Measurements from ENCODE around the gene GBF1. TPM values are rescaled to one million over a fixed set of nuclear protein-coding genes. Genes with fewer than 3 reads are reported as not detected.
A peak's percentile ranks its signal among the peaks of the same experiment; 100 is the strongest.

The GBF1 gene, protein sequence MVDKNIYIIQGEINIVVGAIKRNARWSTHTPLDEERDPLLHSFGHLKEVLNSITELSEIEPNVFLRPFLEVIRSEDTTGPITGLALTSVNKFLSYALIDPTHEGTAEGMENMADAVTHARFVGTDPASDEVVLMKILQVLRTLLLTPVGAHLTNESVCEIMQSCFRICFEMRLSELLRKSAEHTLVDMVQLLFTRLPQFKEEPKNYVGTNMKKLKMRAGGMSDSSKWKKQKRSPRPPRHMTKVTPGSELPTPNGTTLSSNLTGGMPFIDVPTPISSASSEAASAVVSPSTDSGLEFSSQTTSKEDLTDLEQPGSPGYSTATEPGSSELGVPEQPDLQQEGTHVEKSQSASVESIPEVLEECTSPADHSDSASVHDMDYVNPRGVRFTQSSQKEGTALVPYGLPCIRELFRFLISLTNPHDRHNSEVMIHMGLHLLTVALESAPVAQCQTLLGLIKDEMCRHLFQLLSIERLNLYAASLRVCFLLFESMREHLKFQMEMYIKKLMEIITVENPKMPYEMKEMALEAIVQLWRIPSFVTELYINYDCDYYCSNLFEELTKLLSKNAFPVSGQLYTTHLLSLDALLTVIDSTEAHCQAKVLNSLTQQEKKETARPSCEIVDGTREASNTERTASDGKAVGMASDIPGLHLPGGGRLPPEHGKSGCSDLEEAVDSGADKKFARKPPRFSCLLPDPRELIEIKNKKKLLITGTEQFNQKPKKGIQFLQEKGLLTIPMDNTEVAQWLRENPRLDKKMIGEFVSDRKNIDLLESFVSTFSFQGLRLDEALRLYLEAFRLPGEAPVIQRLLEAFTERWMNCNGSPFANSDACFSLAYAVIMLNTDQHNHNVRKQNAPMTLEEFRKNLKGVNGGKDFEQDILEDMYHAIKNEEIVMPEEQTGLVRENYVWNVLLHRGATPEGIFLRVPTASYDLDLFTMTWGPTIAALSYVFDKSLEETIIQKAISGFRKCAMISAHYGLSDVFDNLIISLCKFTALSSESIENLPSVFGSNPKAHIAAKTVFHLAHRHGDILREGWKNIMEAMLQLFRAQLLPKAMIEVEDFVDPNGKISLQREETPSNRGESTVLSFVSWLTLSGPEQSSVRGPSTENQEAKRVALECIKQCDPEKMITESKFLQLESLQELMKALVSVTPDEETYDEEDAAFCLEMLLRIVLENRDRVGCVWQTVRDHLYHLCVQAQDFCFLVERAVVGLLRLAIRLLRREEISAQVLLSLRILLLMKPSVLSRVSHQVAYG (N-terminal part only)
- polyA plus RNA-seq (2011; rRNA removed) (31.9 and 43.8 TPM in 2 replicates), polyA minus RNA-seq (2011; rRNA and poly(A)+ RNA removed) (93.0 and 115 TPM in 2 replicates)

DNA sequence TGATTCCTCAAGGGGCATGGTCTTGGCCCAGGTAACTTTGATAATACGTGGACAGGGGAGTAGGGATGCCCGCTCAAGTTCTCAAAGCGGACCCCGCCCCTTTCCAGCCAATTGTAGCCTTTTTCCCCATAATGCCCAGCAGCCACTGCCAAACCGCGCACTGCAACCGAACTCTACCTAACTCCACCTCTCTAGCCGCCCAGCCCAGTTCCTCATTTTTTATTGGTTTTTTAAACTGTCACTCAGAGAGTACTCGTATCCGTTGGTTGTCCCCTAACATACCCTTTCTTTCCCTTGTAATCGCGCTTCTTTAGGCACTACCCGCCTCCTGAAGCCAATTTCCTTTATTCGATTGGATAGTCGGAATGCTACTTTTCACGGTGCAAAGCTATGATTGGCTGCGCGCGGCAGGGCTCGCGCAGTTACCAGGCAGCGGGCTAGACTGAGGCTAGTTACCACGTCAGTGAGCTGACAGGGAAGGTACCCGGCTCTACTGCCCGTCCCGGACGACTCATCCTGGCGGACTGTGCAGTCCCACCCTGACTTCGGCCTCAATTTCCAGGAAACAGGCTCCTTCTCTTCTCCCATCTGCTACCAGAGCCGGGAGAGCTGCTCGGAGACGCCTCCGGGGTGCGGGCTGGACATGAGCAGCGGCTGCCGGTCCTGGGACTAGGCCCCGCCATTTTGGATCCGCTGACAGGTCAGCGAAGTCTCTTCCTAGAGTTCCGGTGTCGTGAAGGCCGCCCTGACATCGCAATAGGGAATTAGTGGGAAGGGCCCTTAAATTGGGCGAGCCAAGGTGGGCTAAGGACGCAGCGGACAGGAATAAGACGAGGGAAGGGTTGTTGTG is at the start of gene GBF1:
Gene GBF1, plus strand, starts transcription at position 451 of the 850 bp plus-strand sequence. CDS start 13,407 bp downstream, outside the sequence.
- peak within 1 kb of the TSS; percentile 100 for H3K4me3 ChIP-seq (ENCODE audit: low read depth, low read length)
- ChIA-PET CTCF (interaction anchor here (1.0 to 2.7 kb wide), 4 partner anchors 13 to 107 kb away, joined by 3 to 9 read pairs (median 3); no protein-coding TSS in a partner anchor), POLR2A (interaction anchor here (0.6 to 1.2 kb wide), 9 partner anchors 19 to 112 kb away, joined by 3 to 8 read pairs (median 3); partner anchors contain the start of gene ELOVL3)
- no peaks in the 10 kb centered on the region for H3K9me3 ChIP-seq (ENCODE audit: control insufficient read depth, insufficient read depth, low read length)
- TF ChIP-seq, protein P1, sequence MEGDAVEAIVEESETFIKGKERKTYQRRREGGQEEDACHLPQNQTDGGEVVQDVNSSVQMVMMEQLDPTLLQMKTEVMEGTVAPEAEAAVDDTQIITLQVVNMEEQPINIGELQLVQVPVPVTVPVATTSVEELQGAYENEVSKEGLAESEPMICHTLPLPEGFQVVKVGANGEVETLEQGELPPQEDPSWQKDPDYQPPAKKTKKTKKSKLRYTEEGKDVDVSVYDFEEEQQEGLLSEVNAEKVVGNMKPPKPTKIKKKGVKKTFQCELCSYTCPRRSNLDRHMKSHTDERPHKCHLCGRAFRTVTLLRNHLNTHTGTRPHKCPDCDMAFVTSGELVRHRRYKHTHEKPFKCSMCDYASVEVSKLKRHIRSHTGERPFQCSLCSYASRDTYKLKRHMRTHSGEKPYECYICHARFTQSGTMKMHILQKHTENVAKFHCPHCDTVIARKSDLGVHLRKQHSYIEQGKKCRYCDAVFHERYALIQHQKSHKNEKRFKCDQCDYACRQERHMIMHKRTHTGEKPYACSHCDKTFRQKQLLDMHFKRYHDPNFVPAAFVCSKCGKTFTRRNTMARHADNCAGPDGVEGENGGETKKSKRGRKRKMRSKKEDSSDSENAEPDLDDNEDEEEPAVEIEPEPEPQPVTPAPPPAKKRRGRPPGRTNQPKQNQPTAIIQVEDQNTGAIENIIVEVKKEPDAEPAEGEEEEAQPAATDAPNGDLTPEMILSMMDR (IDR thresholded peaks at IDR 0.05; ENCODE audit: low read depth, low read length) = no peak
- H3K27ac ChIP-seq (ENCODE audit: low read depth, low read length) = peak within 1 kb of the TSS; percentile 83
- peaks cover 6% of the 10 kb centered on the region for H3K27me3 ChIP-seq (ENCODE audit: control insufficient read depth, insufficient read depth, low read length)
- DNase-seq (ENCODE audit: low read depth, low spot score) = peak; percentile 99

DNA sequence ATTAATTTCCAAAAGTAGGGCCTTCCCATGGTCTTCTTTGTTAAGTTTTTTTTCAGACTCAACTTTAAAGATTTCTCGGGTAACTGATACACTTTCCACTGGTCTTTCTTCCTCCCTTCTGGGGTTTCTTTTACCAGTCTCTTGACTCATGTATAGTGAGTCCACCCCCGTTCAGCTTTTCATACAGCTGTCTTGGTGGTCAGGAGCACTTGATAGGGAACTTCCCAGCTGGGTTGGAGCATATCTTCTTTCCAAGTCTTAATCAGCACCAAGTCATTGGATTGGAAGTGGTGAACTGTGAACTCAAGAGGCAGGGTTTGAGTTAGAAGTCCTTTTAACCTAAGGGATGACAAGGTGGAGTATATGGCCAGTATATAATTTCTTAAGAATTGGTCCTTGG is 48.4 kb upstream of the GBF1 start:
- Histone ChIP-seq H3K27me3 (ENCODE audit: control insufficient read depth, insufficient read depth, low read length) (peaks cover 10% of the 10 kb centered on the region), H3K4me3 (ENCODE audit: low read depth, low read length) (no peak overlapping the region), H3K27ac (ENCODE audit: low read depth, low read length) (no peak overlapping the region), H3K9me3 (ENCODE audit: control insufficient read depth, insufficient read depth, low read length) (peaks cover 13% of the 10 kb centered on the region)
- ChIA-PET CTCF (no interaction called here), POLR2A (no interaction called here)
- no peak for DNase-seq (ENCODE audit: low read depth, low spot score)
- TF ChIP-seq, protein P1 (IDR thresholded peaks at IDR 0.05; ENCODE audit: low read depth, low read length) = no peak

DNA sequence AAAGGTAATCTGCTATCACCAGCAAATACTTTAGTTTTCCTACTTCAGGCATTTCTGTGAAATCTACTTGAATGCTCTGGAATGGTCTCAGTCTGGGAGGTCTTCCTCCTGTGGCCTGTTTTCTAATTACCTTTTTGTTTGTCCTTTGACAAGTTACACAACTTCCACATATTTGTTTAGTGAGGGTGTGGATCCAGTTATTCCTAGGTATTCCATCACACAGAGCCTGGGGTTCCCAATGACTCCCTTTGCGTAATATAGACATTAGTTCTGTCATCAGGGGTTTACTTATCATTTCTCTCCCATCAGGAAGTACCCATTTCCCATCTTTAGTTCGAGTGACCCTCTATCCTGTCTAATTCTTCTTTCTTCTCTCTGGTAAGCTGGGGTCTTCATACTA is 47.3 kb upstream of the GBF1 start:
- TF ChIP-seq, protein P1 (IDR thresholded peaks at IDR 0.05; ENCODE audit: low read depth, low read length) = no peak
- no peak for DNase-seq (ENCODE audit: low read depth, low spot score)
- CTCF ChIA-PET = no interaction called here
- peaks cover 12% of the 10 kb centered on the region for H3K27me3 ChIP-seq (ENCODE audit: control insufficient read depth, insufficient read depth, low read length)
- H3K27ac ChIP-seq (ENCODE audit: low read depth, low read length) = no peak overlapping the region
- POLR2A ChIA-PET = no interaction called here
- H3K9me3 ChIP-seq (ENCODE audit: control insufficient read depth, insufficient read depth, low read length) = peaks cover 4% of the 10 kb centered on the region
- H3K4me3 ChIP-seq (ENCODE audit: low read depth, low read length) = no peak overlapping the region

DNA sequence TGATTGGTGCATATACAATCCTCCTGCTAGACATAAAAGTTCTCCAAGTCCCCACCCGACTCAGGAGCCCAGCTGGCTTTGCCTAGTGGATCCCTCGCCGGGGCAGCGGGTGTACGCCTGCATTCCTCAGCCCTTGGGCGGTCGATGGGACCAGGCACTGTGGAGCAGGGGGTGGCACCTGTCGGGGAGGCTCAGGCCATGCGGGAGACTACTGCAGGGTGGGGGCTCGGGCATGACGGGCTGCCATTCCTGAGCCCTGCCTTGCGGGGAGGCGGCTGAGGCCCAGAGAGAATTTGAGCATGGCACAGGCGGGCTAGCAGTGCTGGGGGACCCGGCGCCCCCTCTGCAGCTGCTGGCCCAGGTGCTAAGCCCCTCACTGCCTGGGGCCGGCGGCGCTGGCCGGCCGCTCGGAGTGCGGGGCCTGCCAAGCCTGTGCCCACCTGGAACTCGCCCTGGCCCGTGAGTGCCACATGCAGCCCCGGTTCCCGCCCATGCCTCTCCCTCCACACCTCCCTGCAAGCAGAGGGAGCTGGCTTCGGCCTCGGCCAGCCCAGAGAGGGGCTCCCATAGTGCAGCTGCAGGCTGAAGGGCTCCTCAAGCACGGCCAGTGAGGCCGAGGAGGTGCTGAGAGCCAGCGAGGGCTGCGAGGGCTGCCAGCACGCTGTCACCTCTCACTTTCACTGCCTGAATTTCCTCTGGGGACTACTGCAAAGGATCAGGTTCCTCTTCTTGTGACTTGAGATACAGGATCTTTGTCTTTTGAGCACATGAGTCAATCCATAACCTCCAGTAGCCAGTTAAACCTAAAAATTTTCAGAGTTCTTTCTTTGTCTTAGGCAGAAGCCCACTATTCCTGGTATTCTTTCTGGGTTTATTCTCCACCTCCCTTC is 44.3 kb upstream of the GBF1 start:
- no peak overlapping the region for H3K27ac ChIP-seq (ENCODE audit: low read depth, low read length)
- no peak for DNase-seq (ENCODE audit: low read depth, low spot score)
- POLR2A ChIA-PET = no interaction called here
- CTCF ChIA-PET = interaction anchor here (0.7 kb wide), 1 partner anchor 31 kb away, joined by 3 read pairs; no protein-coding TSS in a partner anchor
- TF ChIP-seq, protein P1 (IDR thresholded peaks at IDR 0.05; ENCODE audit: low read depth, low read length) = no peak
- H3K27me3 ChIP-seq (ENCODE audit: control insufficient read depth, insufficient read depth, low read length) = peaks cover 13% of the 10 kb centered on the region
- no peak overlapping the region for H3K4me3 ChIP-seq (ENCODE audit: low read depth, low read length)
- H3K9me3 ChIP-seq (ENCODE audit: control insufficient read depth, insufficient read depth, low read length) = peaks cover 16% of the 10 kb centered on the region
